NCI-H2107 (cell line): ENCODE measurements around the gene LYPD6B.
"Not testable (repeated sequence)": the region's sequence is repeated elsewhere in the genome, so short reads cannot be mapped to it uniquely, and the experiment has no call there.

Experiments used
- DNase-seq: peaks from one replicate; lab custom pipeline; 2025; lab: John Stamatoyannopoulos, UW

The LYPD6B gene

GRCh38 chr2:149213764-149214493 lies 175.4 kb downstream of the LYPD6B start:
- no peak for DNase-seq

GRCh38 chr2:149218497-149218896 lies 180.0 kb downstream of the LYPD6B start:
- DNase-seq, result no peak

GRCh38 chr2:149219856-149220255 lies 181.4 kb downstream of the LYPD6B start:
- DNase-seq, result no peak

- DNase-seq, result no peak
These were observed 182.5 kb downstream of the LYPD6B start for GRCh38 chr2:149221002-149221401.

GRCh38 chr2:149221898-149222297 lies 183.4 kb downstream of the LYPD6B start:
- no peak for DNase-seq

- DNase-seq, result no peak
These were observed 185.1 kb downstream of the LYPD6B start for GRCh38 chr2:149223472-149224095.

- no peak for DNase-seq
These were observed 186.0 kb downstream of the LYPD6B start for GRCh38 chr2:149224543-149224942.

GRCh38 chr2:149225446-149225845 lies 186.9 kb downstream of the LYPD6B start:
- DNase-seq, result no peak

- no peak for DNase-seq
These were observed 188.3 kb downstream of the LYPD6B start for GRCh38 chr2:149226790-149227189.

GRCh38 chr2:149235816-149236375 lies 197.4 kb downstream of the LYPD6B start:
- no peak for DNase-seq

GRCh38 chr2:149236410-149236809 lies 197.9 kb downstream of the LYPD6B start:
- DNase-seq, result no peak

GRCh38 chr2:149246186-149246585 lies 207.7 kb downstream of the LYPD6B start:
- DNase-seq, result no peak

GRCh38 chr2:149251436-149251835 lies 212.9 kb downstream of the LYPD6B start:
- DNase-seq, result not testable (repeated sequence)

- not testable (repeated sequence) for DNase-seq
These were observed 218.4 kb downstream of the LYPD6B start for GRCh38 chr2:149256877-149257276.

GRCh38 chr2:149258531-149258930 lies 220.0 kb downstream of the LYPD6B start:
- DNase-seq, result no peak

GRCh38 chr2:149259136-149259535 lies 220.6 kb downstream of the LYPD6B start:
- no peak for DNase-seq

GRCh38 chr2:149261692-149262091 lies 223.2 kb downstream of the LYPD6B start:
- no peak for DNase-seq
